HG03442 (cell line): ENCODE results near the gene RIC3.

Experiments
- ATAC-seq: cut with Tn5 transposase; IDR thresholded peaks from one replicate; pipeline ENCODE4 v1.9.1; 2021; ENCODE audit warnings: mild to moderate bottlenecking, moderate library complexity; ENCODE audit not compliant: unreplicated experiment

Gene RIC3

DNA sequence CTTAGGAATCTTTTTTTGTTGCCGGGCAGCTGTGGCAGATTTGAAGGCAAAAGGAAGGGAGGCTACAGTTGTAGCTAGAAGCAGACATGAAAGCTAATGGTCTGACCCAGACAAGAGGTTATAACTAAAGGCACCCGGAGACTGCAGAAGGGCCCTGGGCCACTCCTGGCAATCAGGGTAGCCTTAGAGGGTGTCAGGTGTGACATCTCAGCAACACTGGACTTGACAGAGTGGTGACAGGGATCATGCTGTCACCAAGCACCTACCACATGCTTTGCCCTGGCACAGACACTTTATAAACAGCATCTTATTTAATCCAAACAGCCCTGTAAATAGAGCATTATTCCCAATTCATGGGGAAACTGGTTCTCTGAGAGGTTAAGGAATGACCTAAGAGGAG, 62.1 kb downstream of the RIC3 start:
- no peak for ATAC-seq

DNA sequence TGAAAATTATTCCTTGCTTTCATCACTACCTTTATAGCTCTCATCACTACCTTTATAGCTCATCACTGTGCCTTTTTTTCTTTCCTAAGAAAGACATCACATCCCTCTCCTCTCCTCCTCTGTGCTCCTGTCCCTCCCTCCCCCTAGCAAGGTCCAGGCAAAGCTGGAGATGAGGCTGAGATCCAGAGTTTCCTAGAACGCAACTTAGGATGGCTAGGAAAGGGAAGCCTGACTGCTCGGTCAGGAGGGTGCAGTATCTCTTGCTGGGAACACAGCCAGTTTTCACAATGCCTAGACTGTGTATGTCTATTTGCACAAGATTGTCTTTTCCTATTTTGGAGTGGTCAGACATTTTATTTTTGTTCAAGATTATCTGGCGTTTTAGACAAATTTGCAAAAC, 63.2 kb downstream of the RIC3 start:
- no peak for ATAC-seq

DNA sequence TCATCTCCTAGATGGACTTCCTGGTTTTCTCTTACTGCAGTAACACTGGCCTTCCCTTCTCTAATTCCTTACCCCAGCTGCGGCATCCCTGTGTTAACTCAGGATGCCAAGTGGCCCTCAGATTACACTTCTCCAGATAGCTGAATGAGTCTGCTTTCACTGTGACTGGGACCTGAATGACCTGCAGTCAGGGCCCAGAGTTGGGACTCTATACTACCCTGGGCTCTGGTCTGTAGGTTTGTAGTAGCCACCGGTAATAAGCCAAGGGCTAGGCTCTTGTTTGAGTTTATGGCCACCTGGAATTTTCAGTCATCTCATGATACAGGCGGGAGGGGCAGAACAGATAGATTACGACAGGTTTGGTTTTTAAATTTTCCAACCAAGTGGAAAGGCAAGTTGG, 63.7 kb downstream of the RIC3 start:
- no peak for ATAC-seq

DNA sequence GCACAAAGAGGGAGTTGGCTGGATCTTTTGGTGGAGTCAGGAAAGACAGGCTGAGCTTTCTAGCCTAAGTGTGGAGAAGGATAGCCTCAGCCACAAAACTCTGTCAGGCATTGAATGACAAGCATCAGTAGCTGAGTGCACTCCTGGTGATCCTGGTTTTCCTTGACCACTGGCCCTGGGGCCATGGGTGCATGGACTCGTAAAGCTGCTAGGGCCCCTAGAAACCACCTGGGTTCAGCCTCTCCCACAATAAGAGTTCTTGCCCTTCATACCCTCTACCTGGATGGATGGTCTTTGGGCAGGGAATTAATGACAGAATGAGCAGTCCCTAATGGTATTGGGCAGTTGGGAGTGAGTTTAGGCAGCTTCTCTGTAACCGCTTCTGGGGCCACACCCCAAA, 64.9 kb downstream of the RIC3 start:
- ATAC-seq: no peak

DNA sequence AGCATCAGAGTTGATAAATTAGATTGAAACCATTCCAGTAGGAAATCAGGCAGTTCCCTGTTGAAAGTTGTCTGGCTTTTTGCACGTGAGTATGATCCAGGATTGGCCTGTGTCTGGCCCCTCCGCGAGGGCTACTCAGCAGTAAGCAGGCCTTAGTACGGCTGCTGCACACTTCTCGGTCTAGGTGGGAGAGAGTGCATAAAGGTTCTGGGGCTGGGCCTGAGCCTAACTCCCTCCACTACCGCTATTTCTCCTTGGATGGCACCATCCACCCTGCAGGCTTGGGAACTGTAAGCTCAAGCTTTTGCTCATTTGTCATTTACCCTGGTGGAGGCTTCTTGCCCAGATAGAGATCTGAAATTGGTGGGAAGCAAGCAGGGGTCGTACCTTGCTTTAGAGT, 65.9 kb downstream of the RIC3 start:
- no peak for ATAC-seq

DNA sequence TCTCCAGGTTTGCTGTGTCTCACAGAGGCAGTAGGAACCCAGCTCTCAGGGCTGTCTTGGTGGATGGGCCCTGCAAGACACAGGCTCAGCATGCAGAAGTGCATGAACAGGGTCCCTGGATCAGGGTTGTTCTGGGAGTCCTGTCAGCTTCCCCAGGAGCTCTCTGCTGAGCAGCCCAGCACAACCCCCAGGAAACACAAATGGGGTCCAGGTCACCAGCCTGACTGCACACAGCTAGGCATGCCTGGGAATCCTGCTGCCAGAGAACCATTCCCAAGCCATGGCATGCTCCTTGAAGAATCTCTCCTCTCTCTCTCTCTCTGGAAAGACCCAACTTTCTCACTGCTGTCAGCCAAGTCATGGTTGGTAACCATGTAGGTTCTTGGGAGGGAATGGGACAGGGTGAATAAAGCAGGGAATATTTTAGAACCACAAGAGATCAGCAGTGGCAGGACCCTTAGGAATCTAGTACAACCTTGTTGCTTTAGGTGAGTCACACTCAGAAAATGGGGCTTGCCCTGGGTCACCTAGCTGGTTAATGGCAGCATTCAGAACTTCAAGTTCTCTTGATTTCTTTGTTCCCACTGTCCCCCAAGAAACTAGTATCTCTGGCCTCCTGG, 66.4 kb downstream of the RIC3 start:
- no peak for ATAC-seq

DNA sequence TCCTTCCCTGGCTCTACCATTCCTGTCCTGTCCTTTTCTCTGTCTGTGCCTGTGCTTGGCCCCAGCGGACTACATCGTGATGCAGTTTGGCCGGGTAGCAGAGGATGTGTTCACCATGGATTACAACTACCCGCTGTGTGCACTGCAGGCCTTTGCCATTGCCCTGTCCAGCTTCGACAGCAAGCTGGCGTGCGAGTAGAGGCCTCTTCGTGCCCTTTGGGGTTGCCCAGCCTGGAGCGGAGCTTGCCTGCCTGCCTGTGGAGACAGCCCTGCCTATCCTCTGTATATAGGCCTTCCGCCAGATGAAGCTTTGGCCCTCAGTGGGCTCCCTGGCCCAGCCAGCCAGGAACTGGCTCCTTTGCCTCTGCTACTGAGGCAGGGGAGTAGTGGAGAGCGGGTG, 67.4 kb downstream of the RIC3 start:
- no peak for ATAC-seq

DNA sequence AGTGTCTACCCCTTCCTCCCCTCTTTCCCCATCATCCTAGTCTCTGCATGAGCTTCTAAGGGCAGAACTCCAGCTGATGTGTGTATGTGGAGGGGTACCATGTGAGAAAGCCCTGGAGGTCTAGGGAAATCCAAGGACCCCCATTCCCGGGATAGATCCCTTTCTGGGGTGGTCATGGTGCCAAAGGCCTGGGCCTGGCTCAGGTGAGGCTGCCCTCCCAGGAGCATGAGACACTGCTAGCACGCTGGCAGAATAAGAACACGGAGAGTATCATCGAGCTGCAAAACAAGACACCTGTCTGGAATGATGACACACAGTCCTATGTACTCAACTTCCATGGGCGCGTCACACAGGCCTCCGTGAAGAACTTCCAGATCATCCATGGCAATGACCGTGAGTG, 68.2 kb downstream of the RIC3 start:
- no peak for ATAC-seq

DNA sequence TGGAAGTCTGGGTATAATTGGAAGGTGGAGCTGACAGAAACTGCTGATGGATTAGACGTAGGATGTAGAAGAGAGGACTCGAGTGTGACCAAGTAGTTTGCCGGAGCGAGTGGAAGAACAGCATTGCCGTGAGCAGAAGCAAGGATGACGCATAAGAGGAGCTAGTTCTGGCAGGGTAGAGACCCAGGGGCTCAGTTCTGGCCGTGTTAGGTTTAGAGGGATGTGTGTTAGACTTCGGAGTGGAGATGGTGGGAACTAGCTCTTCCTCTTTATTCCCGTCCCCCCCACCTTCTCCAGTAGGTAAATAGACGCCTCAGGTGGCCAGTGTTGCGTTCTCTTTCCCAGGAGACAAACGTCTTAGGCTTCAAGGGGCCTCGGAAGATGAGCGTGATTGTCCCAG, 68.7 kb downstream of the RIC3 start:
- ATAC-seq: no peak

DNA sequence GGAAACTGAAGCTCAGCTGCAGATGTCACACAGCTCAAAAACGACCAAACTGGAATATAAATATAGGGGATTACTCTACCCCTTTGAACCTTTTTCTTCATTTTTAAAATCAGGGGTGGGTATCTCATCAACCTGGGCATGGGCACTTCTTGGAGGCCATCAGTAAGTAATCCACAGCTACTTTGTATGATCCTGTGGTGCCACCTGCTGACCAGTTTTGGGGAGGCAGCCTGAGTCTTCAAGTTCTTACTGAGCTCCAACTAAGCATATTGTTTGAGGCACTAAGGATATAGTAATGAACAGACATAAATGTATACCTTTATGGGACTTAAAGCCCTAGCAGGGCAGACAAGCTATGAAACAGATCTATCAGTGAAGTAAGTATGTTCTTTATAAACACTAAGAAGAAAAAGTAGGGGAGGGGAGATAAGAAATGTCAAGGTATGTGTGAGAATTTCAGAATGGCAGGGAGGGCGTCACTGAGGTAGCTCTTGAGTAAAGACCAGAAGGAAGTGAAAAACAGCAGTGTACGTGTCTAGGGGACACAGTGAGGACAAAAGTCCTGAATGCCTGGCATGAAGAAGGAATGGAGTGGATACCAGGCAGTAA, 69.4 kb downstream of the RIC3 start:
- no peak for ATAC-seq

DNA sequence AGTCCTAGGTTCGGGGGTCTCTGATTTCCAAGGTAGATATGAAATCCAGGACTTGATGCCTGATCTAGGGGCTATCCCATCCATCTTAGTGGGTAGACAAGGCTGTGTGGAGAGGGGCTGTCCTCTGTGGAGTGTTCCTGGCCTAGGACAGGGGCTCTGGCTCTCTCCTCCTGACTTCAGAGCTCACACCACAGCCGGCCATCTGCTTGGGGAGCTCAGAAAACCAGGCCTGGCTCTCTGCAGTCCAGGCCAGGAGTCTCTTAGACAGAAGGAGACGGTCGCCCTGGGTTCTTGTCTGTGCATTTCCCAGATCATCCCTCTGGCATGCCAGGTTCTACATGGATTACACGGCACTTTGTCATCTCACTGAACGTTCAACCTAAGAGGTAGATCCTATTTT, 69.9 kb downstream of the RIC3 start:
- no peak for ATAC-seq

DNA sequence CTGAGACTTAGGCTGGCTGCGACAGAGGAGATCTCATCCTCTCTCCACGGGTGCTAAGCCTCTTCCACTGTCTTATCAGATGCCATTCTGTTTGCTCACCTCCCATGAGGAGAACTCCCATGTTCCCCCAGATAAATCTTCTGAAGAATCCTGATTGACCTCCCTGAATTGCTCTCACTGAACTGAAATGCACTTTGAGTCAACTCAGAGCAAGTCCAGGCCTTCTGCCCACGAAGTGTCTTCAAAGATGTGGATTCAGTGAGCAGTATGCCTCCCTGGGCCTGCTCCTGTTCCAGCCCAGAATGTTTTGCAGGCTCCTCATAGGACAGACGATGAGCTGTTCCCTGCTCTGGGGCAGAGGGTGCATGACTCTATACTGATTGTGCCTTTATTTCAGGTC, 70.5 kb downstream of the RIC3 start:
- ATAC-seq: no peak

DNA sequence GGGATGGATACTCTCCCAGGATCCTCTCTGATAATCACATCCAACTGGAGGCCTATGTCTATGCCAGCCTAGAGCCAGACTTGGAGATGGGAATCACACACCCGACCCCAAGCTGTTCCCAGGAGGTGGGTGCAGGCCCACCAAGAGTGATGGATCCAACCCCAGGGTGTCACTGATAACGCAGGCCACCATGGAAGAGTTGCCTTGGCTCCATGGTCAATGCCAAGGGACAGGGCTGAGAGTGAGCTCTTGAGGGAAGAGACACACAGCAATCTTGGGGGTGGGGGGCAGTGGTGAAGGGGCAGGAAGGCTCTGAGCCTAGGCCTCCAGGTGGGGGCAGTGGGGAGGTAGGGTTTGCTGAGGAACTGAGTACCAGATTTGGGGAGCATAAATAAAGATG, 70.9 kb downstream of the RIC3 start:
- ATAC-seq: no peak

DNA sequence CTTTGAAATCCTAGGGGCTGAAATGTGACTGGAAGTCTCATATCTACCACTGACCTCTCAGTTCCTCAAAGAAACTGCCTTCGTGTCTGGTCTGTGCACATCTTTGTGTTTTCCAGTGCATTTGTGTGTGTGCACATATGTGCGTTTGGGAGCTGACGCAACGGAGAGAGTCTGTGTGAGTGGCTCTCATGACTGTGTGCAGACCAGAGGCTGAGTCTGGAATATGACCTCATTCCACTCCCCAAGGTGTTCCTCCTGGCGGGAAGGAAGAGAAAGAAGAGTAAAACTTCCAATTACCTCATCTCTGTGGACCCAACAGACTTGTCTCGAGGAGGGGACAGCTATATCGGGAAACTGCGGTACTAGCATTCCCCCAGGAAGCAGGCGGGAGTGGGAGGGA, 71.4 kb downstream of the RIC3 start:
- ATAC-seq: no peak

DNA sequence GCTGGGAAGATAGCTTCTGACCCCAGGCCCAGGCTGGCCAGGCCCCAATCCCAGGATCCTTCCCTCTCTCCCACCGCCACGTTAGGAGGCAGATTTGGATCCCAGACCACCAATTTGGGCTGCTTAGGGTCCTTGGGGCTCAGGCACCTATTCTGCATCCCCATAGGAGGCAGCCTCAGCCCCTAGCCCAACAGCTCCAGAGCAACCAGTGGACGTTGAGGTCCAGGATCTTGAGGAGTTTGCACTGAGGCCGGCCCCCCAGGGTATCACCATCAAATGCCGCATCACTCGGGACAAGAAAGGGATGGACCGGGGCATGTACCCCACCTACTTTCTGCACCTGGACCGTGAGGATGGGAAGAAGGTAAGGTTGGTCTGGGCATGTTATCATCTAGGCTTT, 71.8 kb downstream of the RIC3 start:
- ATAC-seq: no peak

DNA sequence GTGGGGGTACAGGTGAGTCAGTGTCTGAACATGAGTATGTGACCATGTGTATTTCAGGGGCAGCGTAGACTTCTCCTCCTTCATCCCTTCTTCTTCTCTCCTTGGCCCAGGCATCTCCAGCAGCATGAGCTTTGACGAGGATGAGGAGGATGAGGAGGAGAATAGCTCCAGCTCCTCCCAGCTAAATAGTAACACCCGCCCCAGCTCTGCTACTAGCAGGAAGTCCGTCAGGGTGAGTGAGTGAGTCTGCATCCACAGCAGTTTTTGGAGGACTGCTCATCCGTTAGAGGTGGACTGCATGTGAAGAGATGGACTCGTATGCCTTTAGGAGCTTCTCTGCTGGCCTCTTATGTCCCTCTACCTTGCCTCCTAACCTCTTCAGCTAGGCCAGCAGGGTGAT, 72.2 kb downstream of the RIC3 start:
- ATAC-seq: no peak

DNA sequence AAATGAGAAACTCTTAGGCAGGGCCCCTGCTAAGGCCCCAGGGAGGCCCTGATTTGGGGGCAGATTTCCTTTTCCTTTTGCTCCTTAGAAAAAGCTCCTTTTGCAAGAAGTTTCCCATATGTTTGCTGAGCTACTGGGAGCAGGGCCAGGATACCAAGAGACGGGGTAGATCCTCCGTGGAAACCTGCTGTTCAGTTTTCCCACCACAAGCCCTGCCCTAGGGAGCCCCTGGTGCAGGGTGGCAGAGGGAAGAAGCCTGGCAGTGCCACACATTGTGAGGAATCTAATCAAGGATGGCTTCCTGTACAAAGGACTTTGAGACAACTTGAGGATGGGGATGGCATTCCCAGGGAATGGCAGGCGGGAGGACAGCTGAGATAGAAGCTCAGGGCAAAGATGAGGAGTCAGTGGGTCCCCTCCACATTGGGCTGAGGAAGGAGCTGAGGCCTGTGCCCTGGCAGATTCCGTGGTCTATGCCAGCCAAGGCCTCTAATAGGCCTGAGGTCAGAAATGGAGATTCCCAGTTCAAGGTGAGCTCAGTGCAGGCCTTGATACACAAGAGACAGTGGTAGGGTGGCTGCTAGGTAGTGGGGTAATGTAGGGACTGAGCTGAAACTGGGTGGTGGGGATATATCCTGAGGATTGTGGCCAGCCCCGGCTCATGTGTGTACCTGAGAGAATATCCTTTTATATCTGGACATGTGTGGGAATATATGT, 72.9 kb downstream of the RIC3 start:
- no peak for ATAC-seq

DNA sequence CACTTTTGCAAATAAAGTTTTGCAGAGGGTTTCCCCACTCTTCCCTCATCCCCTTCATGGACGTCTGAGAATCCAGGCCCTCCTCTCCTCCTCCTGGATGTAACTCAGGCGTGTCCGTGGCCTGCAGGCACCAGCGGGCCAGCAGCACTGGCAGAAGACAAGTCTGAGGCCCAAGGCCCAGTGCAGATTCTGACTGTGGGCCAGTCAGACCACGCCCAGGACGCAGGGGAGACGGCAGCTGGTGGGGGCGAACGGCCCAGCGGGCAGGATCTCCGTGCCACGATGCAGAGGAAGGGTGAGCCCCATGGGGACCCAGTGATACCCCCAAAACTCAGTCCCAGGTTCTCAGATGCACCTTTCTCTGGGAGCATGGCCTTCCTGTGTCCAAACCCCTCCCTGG, 73.5 kb downstream of the RIC3 start:
- no peak for ATAC-seq

DNA sequence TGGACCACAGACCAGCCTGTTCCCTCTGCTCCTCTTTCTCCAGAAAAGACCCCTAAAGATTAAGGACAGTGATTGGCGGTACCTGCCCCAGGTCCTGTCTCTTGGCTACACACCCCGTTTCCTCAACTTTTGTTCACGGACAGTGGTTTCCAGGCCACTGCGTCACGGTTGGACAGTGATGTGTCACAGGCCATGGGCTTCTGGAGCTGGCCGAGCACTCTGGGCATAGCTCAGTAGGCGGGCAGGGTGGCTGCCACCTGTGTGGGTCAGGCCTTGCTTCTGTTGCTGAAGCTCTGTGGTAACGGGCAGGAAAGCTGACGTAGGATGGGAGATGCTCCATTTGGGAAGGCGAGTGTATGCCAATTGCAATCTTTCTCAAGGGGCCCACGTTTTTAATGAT, 74.2 kb downstream of the RIC3 start:
- no peak for ATAC-seq

DNA sequence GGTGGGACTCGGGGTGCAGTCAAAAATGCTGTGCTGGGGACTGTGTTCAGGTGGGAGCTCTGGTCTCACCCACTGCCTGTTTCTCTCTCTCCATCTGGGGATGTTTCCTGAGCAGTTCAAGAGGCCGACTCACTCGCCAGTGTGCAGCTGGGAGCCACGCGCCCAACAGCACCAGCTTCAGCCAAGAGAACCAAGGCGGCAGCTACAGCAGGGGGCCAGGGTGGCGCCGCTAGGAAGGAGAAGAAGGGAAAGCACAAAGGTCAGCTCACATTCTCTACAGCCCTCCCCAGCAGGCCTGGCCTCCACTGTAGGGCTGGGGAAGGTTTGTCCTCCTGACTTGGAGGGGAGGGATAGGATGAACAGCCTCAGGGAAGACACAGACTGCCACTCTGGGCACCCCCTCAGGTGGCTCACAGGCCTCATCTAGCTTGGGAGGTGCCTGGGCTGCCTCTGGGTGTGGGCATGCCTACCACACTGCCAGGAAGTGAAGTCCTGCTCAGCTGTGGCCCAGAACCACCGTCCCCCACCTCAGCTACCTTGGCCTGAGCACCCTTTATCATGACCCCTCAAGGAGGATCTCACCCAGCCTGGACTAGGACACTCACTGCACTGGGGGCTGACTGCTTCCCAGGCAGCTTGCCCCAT, 74.8 kb downstream of the RIC3 start:
- ATAC-seq: no peak

DNA sequence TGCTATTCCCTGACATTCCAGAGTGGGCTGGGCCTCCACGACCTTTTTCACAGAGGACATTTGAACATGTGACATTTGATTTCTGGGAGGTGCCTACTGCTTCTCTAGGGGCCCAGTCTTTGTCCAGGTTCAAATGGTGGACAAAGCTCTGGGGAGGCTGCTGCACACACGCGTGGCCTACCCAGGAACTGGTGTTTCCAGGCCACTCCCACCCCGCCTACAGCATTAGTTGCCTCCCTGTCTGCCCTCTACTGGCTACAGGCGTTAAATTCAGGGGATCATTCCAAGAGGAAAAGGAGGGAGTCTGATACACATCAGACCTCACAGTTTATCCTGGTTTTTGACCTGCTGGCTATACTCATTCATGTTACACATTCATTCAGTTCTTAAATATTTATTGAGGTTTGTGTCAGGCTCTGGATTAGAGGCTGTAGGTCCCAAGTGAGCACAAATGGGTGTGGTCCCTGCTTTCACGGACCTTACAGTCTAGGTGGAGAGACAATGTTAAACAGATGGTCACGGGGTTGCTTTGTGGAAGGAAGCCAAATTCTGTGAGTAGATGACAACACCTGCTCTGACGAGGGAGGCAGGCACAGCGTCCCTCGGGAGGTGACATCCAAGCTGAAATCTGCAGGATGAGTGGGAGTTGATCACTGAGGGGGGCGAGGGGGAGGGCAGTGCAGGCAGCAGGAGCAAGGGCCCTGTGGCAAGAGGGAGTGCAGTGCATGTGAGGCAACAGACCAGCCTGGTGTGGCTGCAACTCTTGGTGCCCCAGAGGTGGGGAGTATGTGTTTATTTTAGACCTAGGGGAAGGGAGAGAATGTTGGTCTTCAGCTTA, 76.0 kb downstream of the RIC3 start:
- ATAC-seq: peak; percentile 71
